ENCODE measurements around the gene GRIK1. TPM values are rescaled to one million over a fixed set of nuclear protein-coding genes. Genes with fewer than 3 reads are reported as not detected.

Gene GRIK1
- total RNA-seq, 1 experiment from 2014 or later = 0.09 TPM

GRCh38 chr21:29549614-29550013 lies 390.2 kb downstream of the GRIK1 start (continued):
- no peak for TF ChIP-seq CREM (CRISPR knock-in tag; IDR thresholded peaks at IDR 0.05)

GRCh38 chr21:29547998-29548397 lies 391.8 kb downstream of the GRIK1 start:
- Mint-ChIP-seq H3K4me1 (peaks cover 10% of the 10 kb centered on the region), H3K9me3 (no peaks in the 10 kb centered on the region), H3K27me3 (ENCODE audit: low read depth) (peaks cover 3% of the 10 kb centered on the region; the same call in 1 of the 2 replicates), H3K27ac (no peak overlapping the region), H3K36me3 (no peaks in the 10 kb centered on the region), H3K4me3 (no peak overlapping the region)
- POLR2A ChIA-PET = no interaction called here
- TF ChIP-seq SMAD4 (CRISPR knock-in tag; IDR thresholded peaks at IDR 0.05) = no peak
- TF ChIP-seq AR (CRISPR knock-in tag; IDR thresholded peaks at IDR 0.05) = no peak
- no peak for TF ChIP-seq IRF1 (CRISPR knock-in tag; IDR thresholded peaks at IDR 0.05)
- TF ChIP-seq SOX15 (CRISPR knock-in tag; IDR thresholded peaks at IDR 0.05) = no peak
- TF ChIP-seq CDX4 (CRISPR knock-in tag; IDR thresholded peaks at IDR 0.05; ENCODE audit: borderline replicate concordance) = no peak
- TF ChIP-seq JAZF1 (CRISPR knock-in tag; IDR thresholded peaks at IDR 0.05) = no peak
- no peak for TF ChIP-seq ATF3 (CRISPR knock-in tag; conservative IDR thresholded peaks at IDR 0.05)
- no peak for TF ChIP-seq SMAD3 (CRISPR knock-in tag; IDR thresholded peaks at IDR 0.05; ENCODE audit: borderline replicate concordance)
- TF ChIP-seq ZNF317 (CRISPR knock-in tag; IDR thresholded peaks at IDR 0.05; ENCODE audit: borderline replicate concordance, low read depth) = no peak
- TF ChIP-seq ZNF416 (CRISPR knock-in tag; IDR thresholded peaks at IDR 0.05) = no peak
- TF ChIP-seq FOXP4 (CRISPR knock-in tag; IDR thresholded peaks at IDR 0.05) = no peak
- TF ChIP-seq TEAD1 (CRISPR knock-in tag; IDR thresholded peaks at IDR 0.05) = no peak
- no peak for TF ChIP-seq ZNF232 (CRISPR knock-in tag; IDR thresholded peaks at IDR 0.05)
- TF ChIP-seq ZMAT4 (CRISPR knock-in tag; IDR thresholded peaks at IDR 0.05) = no peak
- TF ChIP-seq RELA (CRISPR knock-in tag; IDR thresholded peaks at IDR 0.05; ENCODE audit: borderline replicate concordance) = no peak
- TF ChIP-seq GABPB1 (CRISPR knock-in tag; IDR thresholded peaks at IDR 0.05) = no peak
- TF ChIP-seq MAX (CRISPR knock-in tag; IDR thresholded peaks at IDR 0.05) = no peak
- no peak for TF ChIP-seq RORB (CRISPR knock-in tag; IDR thresholded peaks at IDR 0.05)
- no peak for TF ChIP-seq ERG (CRISPR knock-in tag; IDR thresholded peaks at IDR 0.05)
- DNase-seq (ENCODE audit: low spot score) = no peak
- no peak for ATAC-seq
- CTCF ChIA-PET = no interaction called here
